ENCODE data around the gene TNN.
A peak's percentile ranks its signal among the peaks of the same experiment; 100 is the strongest.
"Not testable (repeated sequence)": the region's sequence is repeated elsewhere in the genome, so short reads cannot be mapped to it uniquely, and the experiment has no call there.

Gene TNN

GRCh38 chr1:175099916-175100315 is 32.3 kb downstream of the TNN start:
- no peaks in the 10 kb centered on the region for H3K9me3 ChIP-seq (ENCODE audit: control insufficient read depth in 5 of 5, low read length in 5 of 5)
- no peaks in the 10 kb centered on the region for H3K36me3 ChIP-seq (ENCODE audit: control insufficient read depth in 5 of 5, insufficient read depth in 5 of 5, low read length in 5 of 5)
- no peak overlapping the region for H3K9ac ChIP-seq (ENCODE audit: low read length in 5 of 5)
- no peaks in the 10 kb centered on the region for H3K4me1 ChIP-seq (ENCODE audit: control insufficient read depth in 5 of 5, insufficient read depth in 5 of 5, low read length in 5 of 5)
- no peak overlapping the region for H3K4me3 ChIP-seq (ENCODE audit: low read depth in 1 of 5, low read length in 5 of 5)
- no peak overlapping the region for H3K27ac ChIP-seq (ENCODE audit: low read depth, low read length)
- no peaks in the 10 kb centered on the region for H3K27me3 ChIP-seq (ENCODE audit: control insufficient read depth in 5 of 5, insufficient read depth in 4 of 5, low read length in 5 of 5)

GRCh38 chr1:175102166-175102565 is 34.5 kb downstream of the TNN start:
- not testable (repeated sequence) for H3K4me1 ChIP-seq (ENCODE audit: control insufficient read depth in 5 of 5, insufficient read depth in 5 of 5, low read length in 5 of 5); H3K9me3 ChIP-seq (ENCODE audit: control insufficient read depth in 5 of 5, low read length in 5 of 5)

GRCh38 chr1:175106536-175106935 is 38.9 kb downstream of the TNN start:
- not testable (repeated sequence) for H3K27me3 ChIP-seq (ENCODE audit: control insufficient read depth in 5 of 5, insufficient read depth in 4 of 5, low read length in 5 of 5); H3K9me3 ChIP-seq (ENCODE audit: control insufficient read depth in 5 of 5, low read length in 5 of 5); H3K9ac ChIP-seq (ENCODE audit: low read length in 5 of 5); H3K27ac ChIP-seq (ENCODE audit: low read depth, low read length); H3K4me1 ChIP-seq (ENCODE audit: control insufficient read depth in 5 of 5, insufficient read depth in 5 of 5, low read length in 5 of 5); H3K36me3 ChIP-seq (ENCODE audit: control insufficient read depth in 5 of 5, insufficient read depth in 5 of 5, low read length in 5 of 5); H3K4me3 ChIP-seq (ENCODE audit: low read depth in 1 of 5, low read length in 5 of 5)

More at GRCh38 chr1:175102166-175102565, 34.5 kb downstream of the TNN start:
- not testable (repeated sequence) for H3K4me3 ChIP-seq (ENCODE audit: low read depth in 1 of 5, low read length in 5 of 5); H3K27me3 ChIP-seq (ENCODE audit: control insufficient read depth in 5 of 5, insufficient read depth in 4 of 5, low read length in 5 of 5); H3K9ac ChIP-seq (ENCODE audit: low read length in 5 of 5); H3K27ac ChIP-seq (ENCODE audit: low read depth, low read length); H3K36me3 ChIP-seq (ENCODE audit: control insufficient read depth in 5 of 5, insufficient read depth in 5 of 5, low read length in 5 of 5)

- not testable (repeated sequence) for H3K9ac ChIP-seq (ENCODE audit: low read length in 5 of 5); H3K9me3 ChIP-seq (ENCODE audit: control insufficient read depth in 5 of 5, low read length in 5 of 5); H3K4me3 ChIP-seq (ENCODE audit: low read depth in 1 of 5, low read length in 5 of 5); H3K4me1 ChIP-seq (ENCODE audit: control insufficient read depth in 5 of 5, insufficient read depth in 5 of 5, low read length in 5 of 5); H3K27ac ChIP-seq (ENCODE audit: low read depth, low read length); H3K36me3 ChIP-seq (ENCODE audit: control insufficient read depth in 5 of 5, insufficient read depth in 5 of 5, low read length in 5 of 5); H3K27me3 ChIP-seq (ENCODE audit: control insufficient read depth in 5 of 5, insufficient read depth in 4 of 5, low read length in 5 of 5)
Measured at GRCh38 chr1:175108331-175108820, 40.7 kb downstream of the TNN start.

- Histone ChIP-seq H3K27ac (ENCODE audit: low read depth, low read length) (no peak overlapping the region), H3K27me3 (ENCODE audit: control insufficient read depth in 5 of 5, insufficient read depth in 4 of 5, low read length in 5 of 5) (no peaks in the 10 kb centered on the region), H3K4me3 (ENCODE audit: low read depth in 1 of 5, low read length in 5 of 5) (peak overlapping the region in 2 of 5 donors; percentile 12 to 33), H3K9me3 (ENCODE audit: control insufficient read depth in 5 of 5, low read length in 5 of 5) (peaks cover 11 to 23% (median 18%) of the 10 kb centered on the region in 5 donors), H3K36me3 (ENCODE audit: control insufficient read depth in 5 of 5, insufficient read depth in 5 of 5, low read length in 5 of 5) (no peaks in the 10 kb centered on the region), H3K4me1 (ENCODE audit: control insufficient read depth in 5 of 5, insufficient read depth in 5 of 5, low read length in 5 of 5) (peaks cover 0 to 11% (median 7%) of the 10 kb centered on the region in 5 donors), H3K9ac (ENCODE audit: low read length in 5 of 5) (no peak overlapping the region)
Measured at GRCh38 chr1:175114996-175115395, 47.4 kb downstream of the TNN start.

GRCh38 chr1:175116210-175116798 is 48.7 kb downstream of the TNN start:
- H3K9me3 ChIP-seq (ENCODE audit: control insufficient read depth in 5 of 5, low read length in 5 of 5): peaks cover 11 to 23% (median 18%) of the 10 kb centered on the region in 5 donors
- no peak overlapping the region for H3K4me3 ChIP-seq (ENCODE audit: low read depth in 1 of 5, low read length in 5 of 5)
- H3K36me3 ChIP-seq (ENCODE audit: control insufficient read depth in 5 of 5, insufficient read depth in 5 of 5, low read length in 5 of 5): no peaks in the 10 kb centered on the region
- no peak overlapping the region for H3K27ac ChIP-seq (ENCODE audit: low read depth, low read length)
- no peak overlapping the region for H3K9ac ChIP-seq (ENCODE audit: low read length in 5 of 5)
- H3K27me3 ChIP-seq (ENCODE audit: control insufficient read depth in 5 of 5, insufficient read depth in 4 of 5, low read length in 5 of 5): no peaks in the 10 kb centered on the region
- H3K4me1 ChIP-seq (ENCODE audit: control insufficient read depth in 5 of 5, insufficient read depth in 5 of 5, low read length in 5 of 5): peaks cover 0 to 11% (median 7%) of the 10 kb centered on the region in 5 donors

GRCh38 chr1:175116903-175117302 is 49.3 kb downstream of the TNN start:
- Histone ChIP-seq H3K4me3 (ENCODE audit: low read depth in 1 of 5, low read length in 5 of 5) (no peak overlapping the region), H3K36me3 (ENCODE audit: control insufficient read depth in 5 of 5, insufficient read depth in 5 of 5, low read length in 5 of 5) (no peaks in the 10 kb centered on the region), H3K27me3 (ENCODE audit: control insufficient read depth in 5 of 5, insufficient read depth in 4 of 5, low read length in 5 of 5) (no peaks in the 10 kb centered on the region), H3K27ac (ENCODE audit: low read depth, low read length) (no peak overlapping the region), H3K9ac (ENCODE audit: low read length in 5 of 5) (no peak overlapping the region), H3K9me3 (ENCODE audit: control insufficient read depth in 5 of 5, low read length in 5 of 5) (peaks cover 11 to 23% (median 18%) of the 10 kb centered on the region in 5 donors), H3K4me1 (ENCODE audit: control insufficient read depth in 5 of 5, insufficient read depth in 5 of 5, low read length in 5 of 5) (peaks cover 0 to 11% (median 7%) of the 10 kb centered on the region in 5 donors)

GRCh38 chr1:175118375-175119367 is 51.0 kb downstream of the TNN start:
- Histone ChIP-seq H3K27ac (ENCODE audit: low read depth, low read length) (no peak overlapping the region), H3K9me3 (ENCODE audit: control insufficient read depth in 5 of 5, low read length in 5 of 5) (peaks cover 5 to 13% (median 9%) of the 10 kb centered on the region in 5 donors), H3K4me1 (ENCODE audit: control insufficient read depth in 5 of 5, insufficient read depth in 5 of 5, low read length in 5 of 5) (peaks cover 0 to 11% (median 7%) of the 10 kb centered on the region in 5 donors), H3K4me3 (ENCODE audit: low read depth in 1 of 5, low read length in 5 of 5) (no peak overlapping the region), H3K9ac (ENCODE audit: low read length in 5 of 5) (no peak overlapping the region), H3K27me3 (ENCODE audit: control insufficient read depth in 5 of 5, insufficient read depth in 4 of 5, low read length in 5 of 5) (no peaks in the 10 kb centered on the region), H3K36me3 (ENCODE audit: control insufficient read depth in 5 of 5, insufficient read depth in 5 of 5, low read length in 5 of 5) (no peaks in the 10 kb centered on the region)

GRCh38 chr1:175120511-175120910 is 52.9 kb downstream of the TNN start:
- Histone ChIP-seq H3K36me3 (ENCODE audit: control insufficient read depth in 5 of 5, insufficient read depth in 5 of 5, low read length in 5 of 5) (no peaks in the 10 kb centered on the region), H3K9ac (ENCODE audit: low read length in 5 of 5) (no peak overlapping the region), H3K4me3 (ENCODE audit: low read depth in 1 of 5, low read length in 5 of 5) (no peak overlapping the region), H3K27me3 (ENCODE audit: control insufficient read depth in 5 of 5, insufficient read depth in 4 of 5, low read length in 5 of 5) (no peaks in the 10 kb centered on the region), H3K27ac (ENCODE audit: low read depth, low read length) (no peak overlapping the region), H3K4me1 (ENCODE audit: control insufficient read depth in 5 of 5, insufficient read depth in 5 of 5, low read length in 5 of 5) (peaks cover 0 to 11% (median 10%) of the 10 kb centered on the region in 5 donors), H3K9me3 (ENCODE audit: control insufficient read depth in 5 of 5, low read length in 5 of 5) (no peaks in the 10 kb centered on the region)

GRCh38 chr1:175124861-175125260 is 57.2 kb downstream of the TNN start:
- H3K36me3 ChIP-seq (ENCODE audit: control insufficient read depth in 5 of 5, insufficient read depth in 5 of 5, low read length in 5 of 5): no peaks in the 10 kb centered on the region
- H3K27me3 ChIP-seq (ENCODE audit: control insufficient read depth in 5 of 5, insufficient read depth in 4 of 5, low read length in 5 of 5): no peaks in the 10 kb centered on the region
- H3K4me3 ChIP-seq (ENCODE audit: low read depth in 1 of 5, low read length in 5 of 5): no peak overlapping the region
- H3K27ac ChIP-seq (ENCODE audit: low read depth, low read length): peak overlapping the region; percentile 2
- no peaks in the 10 kb centered on the region for H3K9me3 ChIP-seq (ENCODE audit: control insufficient read depth in 5 of 5, low read length in 5 of 5)
- peaks cover 4 to 39% (median 32%) of the 10 kb centered on the region in 5 donors for H3K4me1 ChIP-seq (ENCODE audit: control insufficient read depth in 5 of 5, insufficient read depth in 5 of 5, low read length in 5 of 5)
- no peak overlapping the region for H3K9ac ChIP-seq (ENCODE audit: low read length in 5 of 5)

All from subcutaneous abdominal adipose tissue (tissue), 5 donors.